HFFc6 (cell line): ENCODE data around the gene ST13. TPM values are rescaled to one million over a fixed set of nuclear protein-coding genes. Genes with fewer than 3 reads are reported as not detected.
"Not testable (repeated sequence)": the region's sequence is repeated elsewhere in the genome, so short reads cannot be mapped to it uniquely, and the experiment has no call there.

Experiments
- DNase-seq: peaks from one replicate; pipeline ENCODE4 v3.0.0-alpha.2; 2018
- H3K27ac Mint-ChIP-seq: 2 replicates; pipeline ENCODE4 v1.8.0; 2020; ENCODE audit warnings: mild to moderate bottlenecking, mixed read lengths
- H3K27me3 Mint-ChIP-seq: 2 replicates; pipeline ENCODE4 v1.8.0; 2021; ENCODE audit warnings: mild to moderate bottlenecking, moderate library complexity, mixed read lengths; ENCODE audit not compliant: insufficient read depth
- H3K36me3 Mint-ChIP-seq: 2 replicates; pipeline ENCODE4 v1.8.0; 2021; ENCODE audit warnings: low read depth, mixed read lengths
- H3K4me1 Mint-ChIP-seq: 2 replicates; pipeline ENCODE4 v1.8.0; 2020; ENCODE audit warnings: low read depth, mixed read lengths
- H3K4me3 Mint-ChIP-seq: 2 replicates; pipeline ENCODE4 v1.8.0; 2020; ENCODE audit warnings: mild to moderate bottlenecking, moderate library complexity, mixed read lengths
- H3K9me3 Mint-ChIP-seq: 2 replicates; pipeline ENCODE4 v1.8.0; 2020; ENCODE audit warnings: mild to moderate bottlenecking, mixed read lengths
- CTCF ChIP-seq: fragments of 200-600 bp; sonication (generic); IDR thresholded peaks from 2 replicates; pipeline ENCODE4 v1.5.0; 2021; ENCODE audit warnings: antibody characterized with exemption, mild to moderate bottlenecking
- total RNA-seq, 6 experiments: library from RNA; stranded (reverse); fragmentation: NEBNext Ultra II Directional; extraction: Animal tissue kit (Norgen Biotek cat#: 25700); gene quantifications; 2 replicates in 1 of 6; 3 replicates in 5 of 6; pipeline ENCODE4 v1.2.3, GENCODE V29; 2021

The ST13 gene
- total RNA-seq, 6 experiments from 2014 or later: 236 to 251 (median 243) TPM

GRCh38 chr22:40889116-40889515, 32.7 kb upstream of the ST13 start:
- peaks cover 13% of the 10 kb centered on the region for H3K36me3 Mint-ChIP-seq
- no peak overlapping the region for H3K4me3 Mint-ChIP-seq
- TF ChIP-seq CTCF: no peak
- H3K4me1 Mint-ChIP-seq: peaks cover 5% of the 10 kb centered on the region; the same call in 1 of the 2 replicates
- no peaks in the 10 kb centered on the region for H3K27me3 Mint-ChIP-seq
- H3K9me3 Mint-ChIP-seq: no peaks in the 10 kb centered on the region
- DNase-seq: no peak
- 0 out of 2 replicates have a peak overlapping the region, but pooled peaks have one; percentile 11 for H3K27ac Mint-ChIP-seq

DNA sequence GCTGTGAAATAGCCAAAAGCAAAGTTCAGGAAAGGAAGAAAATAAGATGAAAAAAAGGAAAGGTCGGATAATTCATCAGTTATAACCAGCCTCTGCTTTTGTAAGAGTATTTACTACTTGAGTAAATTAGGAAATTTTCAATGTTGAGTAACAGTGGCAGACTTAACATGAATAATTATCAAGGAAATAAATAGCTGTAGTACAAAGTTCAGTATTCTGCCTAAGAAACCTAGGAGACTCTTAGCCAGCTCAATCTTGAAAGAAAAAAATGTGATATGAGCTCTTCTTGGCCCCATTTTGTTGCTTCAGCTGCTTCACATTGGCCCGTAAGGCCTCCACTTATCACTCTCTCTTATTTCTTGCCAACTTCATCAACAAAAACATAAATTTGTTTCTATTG, 22.5 kb upstream of the ST13 start:
- H3K4me1 Mint-ChIP-seq: no peaks in the 10 kb centered on the region
- TF ChIP-seq CTCF: no peak
- DNase-seq: no peak
- no peaks in the 10 kb centered on the region; the same call in 1 of the 2 replicates for H3K27me3 Mint-ChIP-seq
- H3K36me3 Mint-ChIP-seq: peaks cover 5% of the 10 kb centered on the region
- no peaks in the 10 kb centered on the region for H3K9me3 Mint-ChIP-seq
- no peak overlapping the region for H3K27ac Mint-ChIP-seq
- no peak overlapping the region for H3K4me3 Mint-ChIP-seq

DNA sequence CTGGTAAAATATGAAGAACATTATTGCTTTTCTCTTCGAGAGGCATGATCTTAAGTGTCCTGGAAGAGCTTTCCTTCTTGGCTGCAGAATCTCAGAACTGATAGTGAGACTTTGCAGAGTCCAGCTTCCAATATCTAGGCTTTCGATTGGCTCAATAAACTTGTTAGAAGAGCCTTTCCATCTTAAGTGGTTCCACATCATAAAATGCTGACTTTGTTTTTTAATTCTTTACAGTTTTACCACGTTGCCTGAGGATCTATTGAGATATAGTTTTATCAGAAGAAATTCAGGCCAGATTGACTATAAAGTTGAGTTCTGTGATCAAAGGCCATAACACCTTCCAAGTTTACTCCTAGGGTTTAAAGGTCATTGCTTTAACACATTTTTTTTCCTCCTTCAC, 21.0 kb upstream of the ST13 start:
- TF ChIP-seq CTCF: no peak
- H3K9me3 Mint-ChIP-seq: no peaks in the 10 kb centered on the region
- H3K27me3 Mint-ChIP-seq: no peaks in the 10 kb centered on the region; the same call in 1 of the 2 replicates
- no peak overlapping the region; the same call in 1 of the 2 replicates for H3K27ac Mint-ChIP-seq
- H3K36me3 Mint-ChIP-seq: peaks cover 5% of the 10 kb centered on the region
- H3K4me1 Mint-ChIP-seq: no peaks in the 10 kb centered on the region
- no peak for DNase-seq
- no peak overlapping the region for H3K4me3 Mint-ChIP-seq

DNA sequence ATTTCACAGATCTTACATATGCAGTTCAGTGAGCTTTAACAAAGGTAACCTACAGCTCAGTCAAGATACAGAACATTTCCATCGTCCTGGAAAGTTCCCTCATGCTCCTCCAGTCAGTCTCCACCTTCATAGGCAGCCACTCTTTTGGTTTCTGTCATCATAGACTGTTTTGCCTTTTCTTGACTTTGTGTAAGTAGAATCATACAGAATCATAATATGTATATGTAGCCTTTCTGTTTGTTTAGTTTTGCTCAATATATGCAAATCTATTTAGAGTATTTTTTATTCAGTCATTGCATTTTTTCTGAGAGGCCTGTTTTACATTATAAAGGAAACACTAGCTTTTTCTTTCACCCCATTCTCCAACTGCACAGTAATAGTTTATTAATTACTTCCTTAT, 20.5 kb upstream of the ST13 start:
- Mint-ChIP-seq H3K27me3 (no peaks in the 10 kb centered on the region; the same call in 1 of the 2 replicates), H3K4me1 (no peaks in the 10 kb centered on the region), H3K27ac (no peak overlapping the region), H3K36me3 (peaks cover 4% of the 10 kb centered on the region), H3K4me3 (no peak overlapping the region), H3K9me3 (no peaks in the 10 kb centered on the region)
- TF ChIP-seq CTCF: no peak
- no peak for DNase-seq

DNA sequence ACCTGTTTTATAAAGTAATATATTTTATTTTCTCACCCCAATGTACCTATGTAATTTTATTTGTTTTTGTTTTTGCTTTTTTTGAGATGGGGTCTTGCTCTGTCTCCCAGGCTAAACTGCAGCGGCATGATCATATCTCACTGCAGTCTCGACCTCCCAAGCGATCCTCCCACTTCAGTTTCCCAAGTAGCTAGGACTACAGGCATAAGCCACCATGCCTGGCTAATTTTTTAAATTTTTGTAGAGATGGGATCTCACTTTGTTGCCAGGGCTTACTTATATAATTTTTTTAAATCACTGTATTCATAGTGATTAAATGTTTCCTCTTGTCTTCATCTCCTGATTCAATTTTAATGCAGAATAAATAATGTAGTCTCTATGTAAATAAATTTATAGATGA, 18.7 kb upstream of the ST13 start:
- Mint-ChIP-seq H3K27ac (no peak overlapping the region), H3K4me1 (no peaks in the 10 kb centered on the region), H3K36me3 (no peaks in the 10 kb centered on the region; the same call in 1 of the 2 replicates), H3K9me3 (no peaks in the 10 kb centered on the region), H3K27me3 (no peaks in the 10 kb centered on the region; the same call in 1 of the 2 replicates), H3K4me3 (no peak overlapping the region)
- no peak for TF ChIP-seq CTCF
- DNase-seq: no peak

DNA sequence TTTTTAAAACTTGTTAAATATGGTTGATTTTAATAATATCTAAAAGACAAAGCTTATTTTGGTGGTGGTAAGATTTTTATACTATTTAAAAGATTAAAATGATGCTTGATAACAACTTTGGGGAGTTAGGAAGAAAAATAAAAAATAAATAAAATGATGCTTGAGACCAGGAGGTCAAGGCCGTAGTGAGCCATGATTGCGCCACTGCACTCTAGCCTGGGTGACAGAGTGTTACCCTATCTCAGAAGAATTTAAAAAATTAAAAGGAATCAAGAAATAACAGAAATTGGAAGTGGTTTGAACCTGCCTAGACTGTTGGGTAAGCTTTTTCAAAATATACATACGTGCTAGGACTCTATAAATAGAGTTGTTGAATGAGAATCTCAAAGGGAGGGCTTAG, 17.6 kb upstream of the ST13 start:
- H3K4me1 Mint-ChIP-seq: no peaks in the 10 kb centered on the region
- no peaks in the 10 kb centered on the region for H3K9me3 Mint-ChIP-seq
- DNase-seq: no peak
- H3K36me3 Mint-ChIP-seq: no peaks in the 10 kb centered on the region; the same call in 1 of the 2 replicates
- no peak for TF ChIP-seq CTCF
- no peaks in the 10 kb centered on the region for H3K27me3 Mint-ChIP-seq
- no peak overlapping the region for H3K4me3 Mint-ChIP-seq
- no peak overlapping the region for H3K27ac Mint-ChIP-seq

- H3K4me3 Mint-ChIP-seq, H3K27ac Mint-ChIP-seq: not testable (repeated sequence)
- peaks cover 14% of the 10 kb centered on the region for H3K4me1 Mint-ChIP-seq
Observed at GRCh38 chr22:40868379-40868778, 11.9 kb upstream of the ST13 start.

More at GRCh38 chr22:40868379-40868778, 11.9 kb upstream of the ST13 start:
- not testable (repeated sequence) for H3K27me3 Mint-ChIP-seq, H3K36me3 Mint-ChIP-seq, H3K9me3 Mint-ChIP-seq, DNase-seq
